Loucy (cell line): ENCODE measurements around the gene PANK2.

Experiments used
- EZH2phosphoT487 ChIP-seq: fragments of 200-600 bp; IDR thresholded peaks from 2 replicates; pipeline ENCODE4 v1.6.1; 2018; ENCODE audit warnings: antibody characterized with exemption, mild to moderate bottlenecking, moderate library complexity, borderline replicate concordance
- TF ChIP-seq, protein P1 (sequence below): fragments of 200-600 bp; sonication (generic); conservative IDR thresholded peaks from 2 replicates; pipeline ENCODE4 v1.5.1; 2014; ENCODE audit warnings: mild to moderate bottlenecking, antibody characterized with exemption, low read length

DNA sequence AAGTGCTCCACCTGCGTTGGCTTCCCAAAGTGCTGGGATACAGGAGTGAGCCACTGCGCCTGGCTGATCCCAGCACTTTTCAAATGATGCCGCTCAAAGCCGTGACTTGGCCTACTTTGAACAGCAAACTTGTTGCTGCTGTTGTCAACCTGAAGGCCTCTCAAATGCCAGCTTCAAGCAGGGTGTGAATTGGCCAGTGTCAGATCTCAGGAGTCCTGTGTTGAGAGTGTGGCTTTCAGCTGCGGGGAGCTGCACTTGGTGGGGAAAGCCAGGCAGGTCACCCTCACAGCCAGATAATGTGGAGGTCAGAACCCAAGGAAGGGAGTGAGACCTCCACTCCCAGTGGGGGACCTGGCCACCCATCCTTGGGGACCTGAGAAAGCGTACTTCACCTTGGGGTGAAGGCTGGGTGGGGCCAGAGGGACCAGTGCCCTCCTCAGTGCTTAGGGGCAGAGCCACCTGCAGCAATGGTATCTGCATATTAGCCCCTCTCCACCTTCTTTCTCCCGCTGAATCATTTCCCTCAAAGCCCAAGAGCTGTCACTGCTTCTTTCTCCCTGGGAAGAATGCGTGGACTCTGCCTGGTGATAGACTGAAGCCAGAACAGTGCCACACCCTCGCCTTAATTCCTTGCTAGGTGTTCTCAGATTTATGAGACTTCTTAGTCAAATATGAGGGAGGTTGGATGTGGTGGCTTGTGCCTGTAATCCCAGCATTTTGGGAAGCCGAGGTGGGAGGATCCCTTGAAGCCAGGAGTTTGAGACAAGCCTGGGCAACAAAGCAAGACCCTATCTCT, 19.1 kb upstream of the PANK2 start:
- TF ChIP-seq, protein P1, sequence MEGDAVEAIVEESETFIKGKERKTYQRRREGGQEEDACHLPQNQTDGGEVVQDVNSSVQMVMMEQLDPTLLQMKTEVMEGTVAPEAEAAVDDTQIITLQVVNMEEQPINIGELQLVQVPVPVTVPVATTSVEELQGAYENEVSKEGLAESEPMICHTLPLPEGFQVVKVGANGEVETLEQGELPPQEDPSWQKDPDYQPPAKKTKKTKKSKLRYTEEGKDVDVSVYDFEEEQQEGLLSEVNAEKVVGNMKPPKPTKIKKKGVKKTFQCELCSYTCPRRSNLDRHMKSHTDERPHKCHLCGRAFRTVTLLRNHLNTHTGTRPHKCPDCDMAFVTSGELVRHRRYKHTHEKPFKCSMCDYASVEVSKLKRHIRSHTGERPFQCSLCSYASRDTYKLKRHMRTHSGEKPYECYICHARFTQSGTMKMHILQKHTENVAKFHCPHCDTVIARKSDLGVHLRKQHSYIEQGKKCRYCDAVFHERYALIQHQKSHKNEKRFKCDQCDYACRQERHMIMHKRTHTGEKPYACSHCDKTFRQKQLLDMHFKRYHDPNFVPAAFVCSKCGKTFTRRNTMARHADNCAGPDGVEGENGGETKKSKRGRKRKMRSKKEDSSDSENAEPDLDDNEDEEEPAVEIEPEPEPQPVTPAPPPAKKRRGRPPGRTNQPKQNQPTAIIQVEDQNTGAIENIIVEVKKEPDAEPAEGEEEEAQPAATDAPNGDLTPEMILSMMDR = no peak
- TF ChIP-seq EZH2phosphoT487 = no peak
